T-helper 1 cell treated with Interleukin-12 subunit alpha and Interleukin-12 subunit beta and Interleukin-4 antibody, amounts not matched to agents 30 μg/mL and 1 μg/mL, for 36 hours (primary cell): ENCODE data around the gene PKD1L1.

ENCODE experiments used
- H3K27ac Mint-ChIP-seq: one replicate; pipeline ENCODE4 v1.8.0; 2021; ENCODE audit warnings: mild to moderate bottlenecking, mixed read lengths
- H3K27me3 Mint-ChIP-seq: one replicate; pipeline ENCODE4 v1.8.0; 2021; ENCODE audit warnings: low read depth, mixed read lengths
- H3K36me3 Mint-ChIP-seq: one replicate; pipeline ENCODE4 v1.8.0; 2021; ENCODE audit warnings: low read depth, mixed read lengths
- H3K4me1 Mint-ChIP-seq: one replicate; pipeline ENCODE4 v1.8.0; 2021; ENCODE audit warnings: low read depth, mixed read lengths
- H3K4me3 Mint-ChIP-seq: one replicate; pipeline ENCODE4 v1.8.0; 2021; ENCODE audit warnings: mild to moderate bottlenecking, moderate library complexity, mixed read lengths
- H3K9me3 Mint-ChIP-seq: one replicate; pipeline ENCODE4 v1.8.0; 2021; ENCODE audit warnings: mixed read lengths

PKD1L1 gene

GRCh38 chr7:47726047-47726726, 222.1 kb downstream of the PKD1L1 start:
- Mint-ChIP-seq H3K27ac (no peak overlapping the region), H3K4me3 (no peak overlapping the region), H3K4me1 (no peaks in the 10 kb centered on the region), H3K36me3 (no peaks in the 10 kb centered on the region), H3K27me3 (no peaks in the 10 kb centered on the region), H3K9me3 (no peaks in the 10 kb centered on the region)

GRCh38 chr7:47725031-47725780, 223.1 kb downstream of the PKD1L1 start:
- H3K4me1 Mint-ChIP-seq, result no peaks in the 10 kb centered on the region
- H3K36me3 Mint-ChIP-seq, result no peaks in the 10 kb centered on the region
- H3K27me3 Mint-ChIP-seq, result no peaks in the 10 kb centered on the region
- no peak overlapping the region for H3K4me3 Mint-ChIP-seq
- H3K9me3 Mint-ChIP-seq, result no peaks in the 10 kb centered on the region
- no peak overlapping the region for H3K27ac Mint-ChIP-seq
